H7 (cell line): ENCODE results near the gene PODXL. TPM values are rescaled to one million over a fixed set of nuclear protein-coding genes. Genes with fewer than 3 reads are reported as not detected.
A peak's percentile ranks its signal among the peaks of the same experiment; 100 is the strongest.

ENCODE experiments used
- DNase-seq: peaks from one replicate; pipeline ENCODE4 v3.0.0; 2012
- H3K27me3 ChIP-seq: 2 replicates; pipeline ENCODE4 v1.6.0; 2011; ENCODE audit warnings: mild to moderate bottlenecking, low read length; ENCODE audit not compliant: control insufficient read depth, insufficient read depth
- H3K36me3 ChIP-seq: replicated peaks from 2 replicates; pipeline ENCODE4 v1.5.1; 2011; ENCODE audit warnings: low read length; ENCODE audit not compliant: control insufficient read depth, insufficient read depth
- H3K4me3 ChIP-seq: 2 replicates; pipeline ENCODE4 v1.5.1; 2011; ENCODE audit warnings: low read depth, mild to moderate bottlenecking, control low read depth, low read length, moderate library complexity; ENCODE audit not compliant: insufficient read depth
- total RNA-seq: library from RNA; depleted of rRNA; stranded (reverse); fragments of >200 nt; shearing (Covaris generic); gene quantifications from 2 replicates; pipeline ENCODE4 v1.2.3, GENCODE V29; 2014

PODXL gene
- total RNA-seq, 1 experiment from 2014 or later: 254 TPM

GRCh38 chr7:131583430-131583829 lies 27.0 kb upstream of the PODXL start:
- H3K4me3 ChIP-seq: no peak overlapping the region
- H3K27me3 ChIP-seq: no peaks in the 10 kb centered on the region
- H3K36me3 ChIP-seq: no peaks in the 10 kb centered on the region
- DNase-seq: no peak

GRCh38 chr7:131581241-131582051 lies 25.0 kb upstream of the PODXL start:
- Histone ChIP-seq H3K36me3 (no peaks in the 10 kb centered on the region), H3K27me3 (no peaks in the 10 kb centered on the region), H3K4me3 (no peak overlapping the region)
- DNase-seq: peak; percentile 60

DNA sequence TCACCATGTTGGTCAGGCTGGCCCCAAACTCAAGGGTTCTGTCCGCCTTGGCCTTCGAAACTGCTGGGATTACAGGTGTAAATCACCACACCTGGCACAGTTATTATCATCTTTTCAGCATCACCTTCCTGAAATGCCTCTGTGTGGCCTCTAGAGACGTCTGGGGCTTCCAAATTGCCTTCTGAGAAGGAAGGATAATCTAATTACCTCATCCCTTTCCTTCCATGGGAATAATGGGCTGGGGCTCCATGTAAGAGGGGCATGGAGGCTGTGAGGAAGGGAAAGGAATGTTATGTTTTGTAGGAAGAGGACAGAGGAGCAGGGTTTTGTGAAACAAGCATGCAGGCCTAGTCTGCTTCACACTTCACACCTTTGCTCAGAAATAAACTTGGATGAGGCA lies 22.2 kb upstream of the PODXL start:
- Histone ChIP-seq H3K4me3 (no peak overlapping the region), H3K27me3 (no peaks in the 10 kb centered on the region), H3K36me3 (no peaks in the 10 kb centered on the region)
- peak; percentile 38 for DNase-seq

GRCh38 chr7:131574741-131575140 lies 18.3 kb upstream of the PODXL start:
- no peak for DNase-seq
- no peaks in the 10 kb centered on the region for H3K27me3 ChIP-seq
- H3K36me3 ChIP-seq: no peaks in the 10 kb centered on the region
- no peak overlapping the region for H3K4me3 ChIP-seq

GRCh38 chr7:131570401-131570800 lies 14.0 kb upstream of the PODXL start:
- no peak for DNase-seq
- H3K27me3 ChIP-seq: no peaks in the 10 kb centered on the region
- H3K4me3 ChIP-seq: no peak overlapping the region
- H3K36me3 ChIP-seq: no peaks in the 10 kb centered on the region

GRCh38 chr7:131568970-131569369 lies 12.5 kb upstream of the PODXL start:
- Histone ChIP-seq H3K36me3 (no peaks in the 10 kb centered on the region), H3K4me3 (no peak overlapping the region), H3K27me3 (no peaks in the 10 kb centered on the region)
- no peak for DNase-seq

DNA sequence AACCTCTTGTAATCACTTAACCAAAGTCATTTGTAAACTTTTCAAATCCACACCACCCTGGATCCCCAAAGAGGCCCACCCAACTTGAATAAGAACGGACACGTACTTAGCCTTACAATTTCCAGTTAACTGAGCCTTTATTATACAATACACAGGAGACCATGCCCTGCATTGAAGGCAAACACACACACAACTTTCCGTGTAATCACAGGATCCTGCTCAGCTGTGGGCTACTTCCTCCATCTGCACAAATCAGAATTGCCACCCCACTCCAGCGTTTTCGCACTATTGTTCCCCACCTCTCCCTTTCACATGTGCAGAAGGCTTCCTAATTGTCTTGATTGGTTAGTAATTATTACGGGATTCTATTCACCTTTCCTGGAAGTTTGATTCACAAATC lies 12.1 kb upstream of the PODXL start:
- Histone ChIP-seq H3K4me3 (no peak overlapping the region), H3K27me3 (no peaks in the 10 kb centered on the region), H3K36me3 (no peaks in the 10 kb centered on the region)
- no peak for DNase-seq

DNA sequence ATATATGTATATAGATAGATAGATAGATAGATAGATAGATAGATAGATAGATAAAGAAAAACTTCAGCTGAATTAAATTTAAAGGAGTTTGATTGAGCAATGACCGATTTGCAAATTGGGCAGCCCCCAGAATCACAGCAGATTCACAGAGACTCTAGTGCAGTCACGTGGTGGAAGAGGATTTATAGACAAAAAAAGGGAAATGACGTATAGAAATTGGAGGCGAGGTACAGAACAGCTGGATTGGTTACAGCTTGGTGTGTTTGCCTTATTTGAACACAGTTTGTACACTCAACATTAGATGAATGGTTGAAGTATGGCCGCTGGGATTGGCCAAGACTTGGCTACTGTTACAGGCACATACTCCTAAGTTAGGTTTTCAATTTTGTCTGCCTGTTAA lies 8.2 kb upstream of the PODXL start:
- H3K27me3 ChIP-seq: no peaks in the 10 kb centered on the region
- no peak for DNase-seq
- H3K4me3 ChIP-seq: no peak overlapping the region
- H3K36me3 ChIP-seq: no peaks in the 10 kb centered on the region

DNA sequence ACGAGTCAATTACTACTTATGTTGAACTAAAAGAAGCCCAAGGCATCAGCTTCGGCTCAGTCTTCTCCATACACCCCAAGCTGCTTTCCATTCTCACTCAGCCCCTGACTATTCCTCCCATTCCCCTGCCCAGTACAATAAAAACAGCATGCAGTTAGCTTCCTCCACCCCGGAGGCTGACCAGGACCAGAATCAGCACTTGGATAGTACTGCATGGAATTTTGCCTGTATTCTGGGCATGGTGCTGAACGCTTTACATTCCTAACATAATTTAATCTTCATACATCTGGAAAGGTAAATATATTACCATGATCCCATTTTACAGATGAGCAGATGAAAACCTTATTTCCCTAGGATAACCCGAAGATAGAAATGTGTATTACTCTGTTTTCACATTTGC lies 7.5 kb upstream of the PODXL start:
- DNase-seq: peak; percentile 37
- no peaks in the 10 kb centered on the region for H3K27me3 ChIP-seq
- H3K36me3 ChIP-seq: no peaks in the 10 kb centered on the region
- no peak overlapping the region for H3K4me3 ChIP-seq

DNA sequence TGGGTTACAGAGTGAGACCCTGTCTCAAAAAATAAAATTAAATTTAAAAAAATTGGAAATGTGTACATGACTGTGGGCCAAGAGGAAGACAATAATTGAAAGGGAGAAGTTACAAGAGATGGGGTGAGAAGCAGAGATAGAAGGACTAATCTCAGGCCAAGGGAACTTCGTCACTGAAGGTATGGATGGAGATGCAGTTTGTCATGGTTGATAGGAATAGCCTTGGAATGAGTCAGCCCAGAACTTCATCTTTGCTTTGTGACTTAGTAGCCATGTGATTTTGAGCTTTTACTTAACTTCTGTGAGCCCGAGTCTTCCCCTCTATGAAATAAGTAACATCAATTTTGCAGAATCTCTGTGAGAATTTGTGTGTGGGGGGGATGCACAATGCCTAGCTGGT lies 6.5 kb upstream of the PODXL start:
- no peak for DNase-seq
- H3K36me3 ChIP-seq: no peaks in the 10 kb centered on the region
- H3K27me3 ChIP-seq: no peaks in the 10 kb centered on the region
- H3K4me3 ChIP-seq: no peak overlapping the region

DNA sequence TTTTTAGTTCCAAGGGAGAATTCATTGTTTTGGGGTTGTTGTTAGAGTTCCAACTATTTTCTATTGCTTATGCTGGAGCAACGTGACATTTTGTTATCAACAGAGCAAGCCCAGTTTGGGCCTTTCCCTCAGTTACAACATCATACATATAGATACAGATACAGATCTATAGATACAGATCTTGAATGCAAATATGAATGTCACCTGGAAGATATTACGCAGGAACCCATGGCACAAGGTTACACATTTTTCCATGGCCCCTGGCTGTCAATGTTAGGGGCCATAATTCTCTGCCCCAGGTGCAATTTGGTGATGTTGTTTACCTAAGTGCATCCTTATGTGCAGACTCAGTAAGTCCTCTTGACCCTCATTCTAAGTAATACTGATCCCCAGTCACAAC lies 3.6 kb upstream of the PODXL start:
- no peak for DNase-seq
- Histone ChIP-seq H3K27me3 (no peaks in the 10 kb centered on the region), H3K36me3 (peaks cover 5% of the 10 kb centered on the region), H3K4me3 (no peak overlapping the region)

- peak overlapping the region; percentile 62 for H3K4me3 ChIP-seq
- peak; percentile 93 for DNase-seq
- no peaks in the 10 kb centered on the region for H3K27me3 ChIP-seq
- H3K36me3 ChIP-seq: peaks cover 25% of the 10 kb centered on the region
Measured at GRCh38 chr7:131557652-131558385, 1.4 kb upstream of the PODXL start.

DNA sequence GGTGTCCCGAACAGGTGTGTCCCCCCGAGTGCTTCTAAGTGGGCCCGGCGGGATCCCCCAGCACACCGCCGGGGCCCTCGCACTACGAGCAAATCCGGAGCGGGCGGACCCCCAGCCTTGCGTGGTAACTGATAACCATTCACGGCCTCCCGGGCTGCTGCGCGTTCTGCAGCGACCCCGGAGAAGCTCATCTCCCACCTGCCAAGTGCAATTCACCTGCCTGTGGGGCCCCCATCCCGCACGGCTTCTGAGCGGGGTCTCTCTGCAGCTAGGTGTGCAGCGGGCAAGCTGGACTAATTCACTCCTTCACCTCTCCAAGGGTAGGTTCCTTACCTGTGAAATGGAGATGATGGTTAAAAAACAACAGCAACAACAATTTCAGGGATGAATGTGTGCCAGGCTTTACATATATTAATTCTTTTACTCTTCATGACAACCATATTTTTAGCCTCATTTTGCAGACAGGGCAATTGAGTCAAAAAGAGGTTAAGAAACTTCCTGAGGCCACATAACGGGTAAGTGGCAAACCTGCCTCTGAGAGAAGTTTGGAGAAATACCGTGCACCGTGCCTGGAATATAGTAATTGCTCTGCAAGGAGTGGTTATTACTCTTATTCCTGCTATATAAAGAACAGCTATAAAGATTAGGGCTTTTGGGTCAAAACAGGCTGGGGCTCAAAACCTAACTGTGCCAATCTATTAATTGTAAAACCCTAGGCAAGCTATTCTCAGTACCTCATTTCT lies 652 bp upstream of the PODXL start:
- Histone ChIP-seq H3K36me3 (peaks cover 30% of the 10 kb centered on the region), H3K4me3 (peak overlapping the region; percentile 62), H3K27me3 (no peaks in the 10 kb centered on the region)
- peak; percentile 43 for DNase-seq

GRCh38 chr7:131555552-131556052 lies 826 bp downstream of the PODXL start:
- Histone ChIP-seq H3K27me3 (no peaks in the 10 kb centered on the region), H3K36me3 (peaks cover 40% of the 10 kb centered on the region), H3K4me3 (peak overlapping the region; percentile 86)
- no peak for DNase-seq
